HG03095 (cell line): ENCODE results near the gene BRS3.
"Not testable (repeated sequence)": the region's sequence is repeated elsewhere in the genome, so short reads cannot be mapped to it uniquely, and the experiment has no call there.

Source experiments
- ATAC-seq: cut with Tn5 transposase; IDR thresholded peaks from one replicate; pipeline ENCODE4 v1.9.1; 2021; ENCODE audit warnings: moderate library complexity; ENCODE audit not compliant: unreplicated experiment

Gene BRS3

GRCh38 chrX:136487647-136488046 lies at the start of gene BRS3:
Gene BRS3 (plus strand): TSS chrX:136487947. CDS start chrX:136488115, 168 bp downstream.
- ATAC-seq: no peak

- no peak for ATAC-seq
Observed at GRCh38 chrX:136438192-136438591, 49.6 kb upstream of the BRS3 start.

DNA sequence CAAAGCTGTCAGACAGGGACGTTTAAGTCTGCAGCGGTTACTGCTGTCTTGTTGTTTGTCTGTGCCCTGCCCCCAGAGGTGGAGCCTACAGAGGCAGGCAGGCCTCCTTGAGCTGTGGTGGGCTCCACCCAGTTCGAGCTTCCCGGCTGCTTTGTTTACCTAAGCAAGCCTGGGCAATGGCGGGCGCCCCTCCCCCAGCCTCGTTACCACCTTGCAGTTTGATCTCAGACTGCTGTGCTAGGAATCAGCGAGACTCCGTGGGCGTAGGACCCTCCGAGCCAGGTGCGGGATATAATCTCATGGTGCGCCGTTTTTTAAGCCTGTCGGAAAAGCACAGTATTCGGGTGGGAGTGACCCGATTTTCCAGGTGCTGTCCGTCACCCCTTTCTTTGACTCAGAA lies 42.1 kb upstream of the BRS3 start:
- ATAC-seq: not testable (repeated sequence)

DNA sequence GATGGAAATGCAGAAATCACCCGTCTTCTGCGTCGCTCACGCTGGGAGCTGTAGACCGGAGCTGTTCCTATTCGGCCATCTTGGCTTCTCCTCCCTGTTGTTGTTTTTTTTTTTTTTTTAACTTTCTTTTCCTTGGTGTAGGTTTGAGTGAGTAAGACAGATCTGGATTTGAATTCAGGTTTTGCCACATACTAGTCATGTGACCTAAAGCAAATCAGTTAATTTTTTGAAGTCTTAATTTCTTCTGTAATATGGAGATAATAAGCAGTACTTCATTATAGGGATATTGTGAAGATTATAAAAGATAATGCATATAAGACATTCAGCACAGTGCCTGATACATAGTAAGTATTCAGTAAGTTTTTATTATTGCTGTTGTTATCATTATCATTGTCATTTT lies 41.5 kb upstream of the BRS3 start:
- ATAC-seq: no peak

- ATAC-seq: no peak
Observed at GRCh38 chrX:136447308-136447707, 40.4 kb upstream of the BRS3 start.

DNA sequence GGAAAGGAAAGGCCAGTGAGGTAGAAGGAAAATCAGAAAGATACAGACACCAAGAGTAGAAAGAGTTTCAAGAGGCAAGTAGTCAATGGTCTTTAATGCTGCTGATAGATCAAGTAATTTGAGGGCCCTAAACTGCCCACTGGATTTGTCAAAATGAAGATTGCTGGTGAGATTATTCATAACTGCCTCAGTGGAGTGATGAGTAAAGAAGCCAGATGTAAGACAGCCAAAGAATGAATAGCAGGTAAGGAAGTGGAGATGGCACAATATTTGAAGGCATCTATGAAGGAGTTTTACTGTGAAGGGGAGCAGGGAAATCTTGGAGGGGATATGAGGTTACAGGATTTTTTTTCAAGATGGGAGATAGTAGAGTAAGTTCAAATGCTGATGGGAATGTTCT lies 39.8 kb upstream of the BRS3 start:
- ATAC-seq: no peak

- ATAC-seq: no peak
Observed at GRCh38 chrX:136450050-136450830, 37.5 kb upstream of the BRS3 start.

- no peak for ATAC-seq
Observed at GRCh38 chrX:136452614-136453013, 35.1 kb upstream of the BRS3 start.

- no peak for ATAC-seq
Observed at GRCh38 chrX:136453114-136453513, 34.6 kb upstream of the BRS3 start.

DNA sequence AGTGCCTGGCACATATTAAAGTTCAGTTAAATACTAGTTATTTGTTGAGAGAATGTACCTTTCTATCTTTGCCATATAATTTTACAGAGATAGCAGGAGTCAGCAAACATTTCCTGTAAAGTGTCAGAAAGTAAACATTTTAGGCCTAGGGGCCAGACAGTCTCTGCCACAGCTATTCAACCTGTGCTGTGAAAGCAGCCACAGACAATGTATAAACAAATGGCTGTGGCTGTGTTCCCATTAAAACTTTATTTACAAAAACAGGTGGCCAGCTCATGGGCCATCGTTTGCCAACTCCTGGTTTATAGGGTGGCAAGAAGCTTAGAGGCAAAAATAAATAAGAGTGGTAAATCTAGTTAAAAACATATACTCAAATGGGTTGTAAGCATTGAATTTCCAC lies 34.0 kb upstream of the BRS3 start:
- ATAC-seq: no peak

- ATAC-seq: no peak
Observed at GRCh38 chrX:136456133-136456532, 31.6 kb upstream of the BRS3 start.

- no peak for ATAC-seq
Observed at GRCh38 chrX:136457303-136457917, 30.3 kb upstream of the BRS3 start.

GRCh38 chrX:136464589-136464988 lies 23.2 kb upstream of the BRS3 start:
- no peak for ATAC-seq

DNA sequence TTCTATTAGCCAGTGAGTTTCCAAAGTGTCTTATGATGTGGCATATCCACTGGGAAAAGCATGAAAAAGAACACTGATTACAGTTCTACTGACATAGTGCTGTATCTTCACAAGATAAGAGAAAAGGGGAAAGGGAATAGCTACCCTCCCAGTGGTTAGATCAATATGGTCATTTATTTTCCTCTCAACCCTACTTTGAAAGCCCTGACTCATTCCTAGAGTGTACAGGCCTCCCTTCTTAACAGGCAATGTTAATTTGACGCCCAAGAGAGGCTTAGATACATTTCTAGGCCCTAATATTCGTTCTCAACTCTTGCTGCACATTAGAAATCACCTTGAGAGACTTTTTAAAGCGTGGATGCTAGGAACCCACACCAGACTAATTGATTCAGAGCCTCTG lies 20.4 kb upstream of the BRS3 start:
- ATAC-seq: no peak

- ATAC-seq: no peak
Observed at GRCh38 chrX:136468391-136469103, 19.2 kb upstream of the BRS3 start.

- ATAC-seq: no peak
Observed at GRCh38 chrX:136473663-136474062, 14.1 kb upstream of the BRS3 start.

DNA sequence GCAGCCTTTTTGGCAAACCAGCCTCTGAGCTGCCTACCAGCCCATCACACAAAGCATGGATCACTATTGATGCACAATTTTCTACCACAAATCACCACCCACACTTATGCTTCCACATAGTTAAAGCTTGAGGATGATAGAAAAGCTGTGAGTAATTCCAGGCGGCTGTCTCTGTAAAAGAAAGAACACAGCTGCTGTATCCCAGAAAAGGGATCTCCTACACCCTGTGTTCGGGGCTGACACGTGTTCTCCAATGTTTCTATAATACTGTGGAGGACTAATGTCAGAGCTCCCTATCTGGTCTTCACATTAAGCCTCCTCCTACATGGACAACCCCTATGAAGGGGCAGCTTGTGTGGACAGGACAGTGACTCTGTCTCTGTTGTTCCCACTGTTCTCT lies 12.5 kb upstream of the BRS3 start:
- no peak for ATAC-seq

- ATAC-seq: no peak
Observed at GRCh38 chrX:136476501-136476900, 11.2 kb upstream of the BRS3 start.

- ATAC-seq: no peak
Observed at GRCh38 chrX:136477026-136477425, 10.7 kb upstream of the BRS3 start.

DNA sequence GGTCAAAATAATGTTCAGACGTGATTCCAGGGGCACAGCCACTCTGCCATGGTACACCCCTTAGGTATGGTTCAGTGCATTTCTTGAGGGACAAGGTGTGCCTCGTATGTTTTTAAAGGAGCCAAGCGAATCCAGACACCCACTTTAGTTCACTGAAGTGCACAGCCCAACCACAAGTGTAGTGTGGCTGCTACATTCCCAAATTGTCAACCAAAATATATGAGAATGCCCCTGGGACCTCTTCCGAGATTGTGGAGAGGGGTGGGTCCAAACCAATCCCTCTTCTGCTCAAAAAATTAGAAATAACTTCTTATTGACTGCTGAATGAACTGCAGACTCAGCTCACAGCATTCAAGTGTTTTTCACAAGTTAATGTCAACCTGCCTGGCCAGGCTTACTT lies 7.4 kb upstream of the BRS3 start:
- no peak for ATAC-seq

- ATAC-seq: no peak
Observed at GRCh38 chrX:136488706-136489105, 959 bp downstream of the BRS3 start.

GRCh38 chrX:136491832-136492231 lies 4.1 kb downstream of the BRS3 start:
- no peak for ATAC-seq
